Stimulated activated naive CD8-positive, alpha-beta T cell treated with anti-CD3 and anti-CD28 coated beads, Interleukin-15, Interleukin-2, amounts not matched to agents 100 U/mL and 50 U/mL, for 24 hours (primary cell): Measurements from ENCODE around the gene PHF21A.
"Not testable (repeated sequence)": the region's sequence is repeated elsewhere in the genome, so short reads cannot be mapped to it uniquely, and the experiment has no call there.

Source experiments
- ATAC-seq: fragments of 150-1000 bp; cut with Tn5 transposase; one replicate; pipeline ENCODE4 v1.10.0; 2021
- DNase-seq: peaks from one replicate; pipeline ENCODE4 v3.0.0; 2021

PHF21A gene

DNA sequence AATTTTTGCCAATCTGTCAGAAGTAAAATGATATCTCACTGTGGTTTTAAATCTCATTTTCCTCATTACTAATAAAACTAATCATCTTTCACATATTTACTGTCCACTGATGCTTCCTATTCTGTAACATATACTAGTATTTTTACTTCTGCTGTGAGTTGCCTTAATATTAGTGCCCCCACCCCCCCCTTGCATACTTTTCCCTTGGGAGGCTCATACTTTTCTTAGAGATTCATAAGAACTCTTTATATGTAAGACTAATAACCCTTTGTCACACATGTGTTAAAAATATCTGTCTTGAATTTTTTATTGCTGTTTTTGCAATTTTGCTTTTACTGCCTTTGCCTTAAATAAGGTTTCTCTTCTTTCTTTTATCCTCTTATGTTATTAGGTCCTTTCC is 87.2 kb downstream of the PHF21A start:
- ATAC-seq, result no peak

DNA sequence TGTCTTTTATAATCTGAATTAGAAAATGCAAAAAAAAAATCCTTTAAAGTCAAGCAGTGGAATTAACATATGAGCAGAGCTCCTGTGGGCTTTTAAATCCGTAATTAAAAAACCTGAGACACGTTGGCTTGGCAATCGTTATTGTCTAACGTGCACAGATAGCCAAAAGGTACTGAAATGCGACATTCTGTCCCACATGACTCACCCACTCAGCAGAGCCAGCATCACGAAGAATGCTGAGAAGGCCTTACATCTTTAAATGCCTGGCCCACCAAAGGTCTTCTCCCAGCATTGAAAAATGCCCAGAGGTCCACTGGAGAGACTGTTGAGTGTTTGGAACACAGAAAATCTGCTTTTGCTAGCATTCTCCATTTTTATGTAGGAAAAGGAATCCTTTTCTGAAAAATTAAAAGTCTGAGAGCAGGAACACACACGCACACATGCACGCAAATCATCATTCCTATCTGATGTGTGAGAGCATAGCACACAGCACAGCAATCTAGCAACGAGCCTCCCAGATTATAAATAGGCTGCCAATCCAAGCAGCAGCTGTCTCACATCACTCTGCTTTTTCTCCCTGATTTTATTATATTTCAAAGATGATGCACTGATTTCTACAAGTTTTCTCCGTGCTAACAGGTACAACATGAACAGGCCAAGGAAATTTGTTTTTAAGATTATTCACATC is 94.5 kb downstream of the PHF21A start:
- no peak for DNase-seq
- no peak for ATAC-seq

More for the DNA sequence above, 87.2 kb downstream of the PHF21A start:
- DNase-seq, result no peak

DNA sequence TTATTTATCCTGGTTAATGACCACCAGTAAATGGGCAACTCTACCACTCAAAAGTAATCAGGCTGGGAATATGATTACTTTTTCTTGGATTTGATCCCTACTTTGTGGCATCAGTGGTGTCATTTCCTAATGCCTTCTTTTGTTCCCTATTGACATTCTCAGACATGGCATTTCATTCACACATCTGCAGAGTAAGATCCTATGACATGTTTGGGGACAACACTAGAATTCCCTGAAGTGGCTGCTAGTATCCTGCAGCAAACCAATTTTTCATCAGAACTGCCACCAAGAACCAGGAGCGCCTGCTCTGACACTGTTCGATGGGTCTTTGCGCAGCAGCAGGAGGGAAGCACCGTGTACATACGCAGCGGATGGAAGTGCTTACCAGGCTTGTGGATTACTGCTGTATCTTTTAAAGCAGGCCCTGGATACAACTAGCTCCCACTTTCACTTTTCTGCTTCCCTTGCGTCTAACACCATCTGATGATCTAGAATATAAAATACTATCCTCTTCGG is 101.1 kb downstream of the PHF21A start:
- no peak for ATAC-seq

DNA sequence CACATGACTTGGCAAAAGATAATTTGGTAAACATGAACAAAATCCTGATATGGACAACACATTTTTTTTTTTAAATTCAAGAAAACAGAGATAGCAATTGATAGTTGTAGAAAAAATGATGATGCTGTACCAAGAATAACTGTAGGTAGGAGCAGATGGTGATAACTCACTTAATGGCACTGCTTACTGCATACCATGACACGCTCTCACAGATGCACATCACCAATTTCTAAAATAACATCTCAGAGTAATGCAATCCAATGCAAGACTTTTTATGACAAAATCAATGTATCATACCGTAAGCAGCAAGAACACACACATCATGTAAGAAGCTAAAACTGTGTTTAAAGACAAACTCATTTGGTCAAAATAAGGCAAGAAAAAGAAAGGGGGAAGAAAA is 102.6 kb downstream of the PHF21A start:
- no peak for ATAC-seq
- no peak for DNase-seq

More for the DNA sequence above, 101.1 kb downstream of the PHF21A start:
- no peak for DNase-seq

DNA sequence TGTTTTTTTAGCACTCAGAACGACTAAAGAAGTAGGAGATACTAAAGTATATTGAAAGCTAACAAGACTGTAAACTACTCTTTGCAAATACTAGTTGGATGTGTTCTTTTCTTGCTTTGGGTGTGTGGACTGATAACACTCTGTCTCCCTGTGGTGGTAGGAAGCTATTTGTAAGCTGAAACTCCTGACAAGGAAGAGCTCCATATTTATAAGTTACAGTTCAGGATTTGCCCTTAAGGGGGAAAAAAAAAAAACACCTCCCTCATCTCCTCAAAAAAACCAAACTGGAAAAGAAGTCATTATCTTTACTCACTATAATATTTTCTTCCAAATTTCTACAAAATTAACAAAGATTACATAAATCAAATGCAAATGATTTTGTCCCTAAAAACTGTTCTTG is 103.9 kb downstream of the PHF21A start:
- ATAC-seq, result no peak
- DNase-seq, result no peak

DNA sequence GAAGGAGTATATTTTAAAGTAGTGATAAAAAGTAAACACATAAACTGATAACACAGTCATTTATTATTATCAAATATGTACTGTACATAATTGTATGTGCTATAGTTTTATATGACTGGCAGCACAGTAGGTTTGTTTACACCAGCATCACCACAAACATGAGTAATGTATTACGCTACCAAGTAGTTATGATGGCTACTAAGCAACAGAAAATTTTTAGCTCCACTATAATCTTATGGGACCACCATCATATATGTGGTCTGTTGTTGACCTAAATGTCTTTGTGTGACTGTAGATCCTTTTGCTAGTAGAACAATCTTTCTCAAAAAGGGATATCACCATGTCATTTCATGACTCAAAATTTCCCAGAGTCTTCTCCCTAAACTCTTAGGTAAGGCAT is 105.3 kb downstream of the PHF21A start:
- ATAC-seq, result no peak
- no peak for DNase-seq

DNA sequence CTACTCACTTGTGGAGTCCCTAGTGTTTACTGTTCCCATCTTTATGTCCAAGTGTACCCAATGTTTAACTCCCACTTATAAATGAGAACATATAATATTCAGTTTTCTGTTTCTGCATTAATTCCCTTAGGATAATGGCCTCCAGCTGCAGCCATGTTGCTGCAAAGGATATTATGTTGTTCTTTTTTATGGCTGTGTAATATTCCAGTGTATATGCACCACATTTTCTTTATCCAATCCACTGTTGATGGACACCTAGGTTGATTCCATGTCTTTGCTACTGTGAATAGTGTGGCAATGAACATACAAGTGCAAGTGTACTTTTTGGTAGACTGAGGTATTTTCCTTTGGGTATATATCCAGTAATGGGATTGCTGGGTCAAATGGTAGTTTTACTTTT is 107.1 kb downstream of the PHF21A start:
- DNase-seq, ATAC-seq: not testable (repeated sequence)

DNA sequence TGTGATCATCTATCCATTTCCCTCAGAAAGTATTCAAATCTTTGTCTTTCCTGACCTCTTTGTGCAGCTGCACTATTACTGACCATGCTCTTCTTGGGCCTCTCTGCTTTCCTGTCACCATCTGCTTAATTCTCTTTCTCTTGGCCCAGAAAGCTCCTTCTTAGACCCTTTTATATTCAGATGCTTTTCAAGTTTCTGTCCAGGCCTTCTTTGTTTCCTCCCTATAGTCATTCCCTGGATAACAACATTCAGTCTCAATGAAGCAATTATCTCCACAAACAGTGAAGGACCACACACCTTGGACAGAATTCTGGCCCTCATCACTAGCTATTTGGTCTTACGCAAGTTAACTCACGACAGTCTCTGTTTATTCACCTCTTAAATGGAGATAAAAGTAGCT is 109.1 kb downstream of the PHF21A start:
- DNase-seq, result no peak
- no peak for ATAC-seq

DNA sequence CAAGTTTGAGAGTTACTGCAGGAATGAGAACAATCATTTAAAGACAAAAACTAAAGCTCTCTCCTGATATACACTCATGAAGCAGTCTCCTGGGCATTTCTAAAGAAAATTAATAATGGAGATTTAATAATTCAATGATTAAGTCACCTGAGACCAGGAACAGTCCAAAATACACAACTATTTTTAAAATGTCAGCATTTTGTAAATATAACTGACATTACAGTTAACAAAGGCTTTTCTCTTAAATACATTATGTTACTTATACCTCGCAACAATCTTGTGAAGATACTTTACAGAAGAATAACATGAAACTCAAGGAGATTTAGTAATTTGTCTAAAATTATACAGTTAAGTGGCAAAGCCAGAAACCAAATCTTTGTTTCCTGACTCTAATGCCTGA is 111.2 kb downstream of the PHF21A start:
- no peak for DNase-seq
- ATAC-seq, result no peak

DNA sequence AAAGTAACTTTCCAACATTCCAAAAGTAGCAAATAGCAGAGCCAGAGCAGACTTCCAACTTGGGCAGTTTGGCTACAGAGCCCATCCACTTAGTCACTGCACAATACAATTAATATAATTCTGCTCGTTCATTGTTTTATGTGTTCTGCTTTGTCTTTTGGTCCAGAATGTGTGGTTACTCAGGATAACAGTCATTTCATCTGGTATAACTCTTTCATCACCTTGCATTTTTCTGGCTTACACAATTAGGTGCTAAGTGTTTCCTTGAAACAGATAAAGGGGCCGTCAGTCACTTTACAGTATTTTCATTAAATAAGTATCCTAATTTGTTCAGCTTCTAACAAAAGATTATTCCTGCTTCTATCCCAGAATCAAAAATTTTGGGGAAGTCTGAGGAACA is 111.6 kb downstream of the PHF21A start:
- DNase-seq, result no peak

DNA sequence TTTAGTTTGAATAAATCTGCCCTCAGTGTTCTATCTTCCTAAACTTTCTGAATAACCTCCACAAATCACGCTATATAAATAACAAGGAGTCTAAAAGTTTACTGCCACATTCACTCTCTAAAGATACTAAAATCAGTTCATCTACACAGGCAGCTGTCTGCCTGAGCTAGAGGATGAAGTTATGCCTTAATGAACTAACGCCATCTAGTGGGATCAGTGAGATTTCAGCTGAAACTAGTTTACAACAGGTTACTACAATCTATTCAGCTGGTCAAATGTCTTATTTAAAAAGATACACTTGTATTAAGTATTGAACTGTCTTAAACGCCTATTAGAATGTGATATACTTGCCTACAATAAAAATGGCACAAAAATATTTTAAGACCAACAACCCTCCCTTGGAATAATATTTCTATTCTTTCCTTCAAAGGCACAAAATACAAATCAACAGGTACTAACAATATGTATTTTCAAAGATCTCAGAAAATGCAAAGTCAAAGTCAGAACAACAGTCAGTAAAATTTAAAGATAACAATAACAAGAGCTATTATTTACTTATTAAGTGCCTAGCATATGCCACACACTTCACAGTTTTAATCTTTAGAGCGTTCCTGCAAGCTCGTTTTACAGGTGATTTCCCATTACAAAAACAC is 114.7 kb downstream of the PHF21A start:
- DNase-seq (no peak), ATAC-seq (peak; percentile 57)

More for the DNA sequence above, 111.6 kb downstream of the PHF21A start:
- ATAC-seq, result no peak

DNA sequence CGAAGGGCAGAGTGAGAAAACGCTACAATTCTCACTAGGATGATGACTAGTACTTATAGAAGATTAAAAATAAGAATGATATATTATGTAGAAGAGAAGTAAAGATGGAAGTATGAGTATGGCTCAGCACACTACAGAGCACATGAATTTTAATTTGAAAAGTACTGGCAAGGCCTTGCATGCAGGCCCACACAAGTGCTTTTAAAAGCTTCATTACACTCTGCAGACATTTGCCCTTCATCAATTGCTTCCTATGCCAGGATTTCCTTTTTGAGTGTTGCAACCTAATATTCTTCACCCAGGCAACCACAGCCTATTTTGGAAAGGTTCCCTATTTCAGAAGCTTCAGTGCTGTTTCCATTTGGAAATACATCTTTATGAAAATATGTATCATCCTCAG is 117.7 kb downstream of the PHF21A start:
- DNase-seq, result no peak

DNA sequence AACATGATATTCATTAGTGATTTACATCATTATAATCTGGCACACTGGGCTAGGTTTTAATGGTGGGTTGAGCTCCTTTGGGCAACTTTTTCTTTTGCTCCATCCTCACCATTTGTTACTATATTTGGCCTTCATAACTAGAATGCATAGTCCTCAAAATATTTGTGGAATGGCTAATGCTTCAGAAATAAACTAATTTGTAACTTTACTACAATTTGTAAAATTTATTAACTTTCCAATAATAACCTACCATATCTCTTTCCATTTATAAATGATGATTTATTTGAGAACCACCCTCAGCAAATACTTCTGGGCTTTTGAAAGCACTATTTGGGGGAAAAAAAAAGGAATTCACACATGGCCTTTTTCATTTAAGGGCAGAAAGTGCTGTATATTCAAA is 119.1 kb downstream of the PHF21A start:
- no peak for ATAC-seq

More for the DNA sequence above, 117.7 kb downstream of the PHF21A start:
- ATAC-seq, result no peak

DNA sequence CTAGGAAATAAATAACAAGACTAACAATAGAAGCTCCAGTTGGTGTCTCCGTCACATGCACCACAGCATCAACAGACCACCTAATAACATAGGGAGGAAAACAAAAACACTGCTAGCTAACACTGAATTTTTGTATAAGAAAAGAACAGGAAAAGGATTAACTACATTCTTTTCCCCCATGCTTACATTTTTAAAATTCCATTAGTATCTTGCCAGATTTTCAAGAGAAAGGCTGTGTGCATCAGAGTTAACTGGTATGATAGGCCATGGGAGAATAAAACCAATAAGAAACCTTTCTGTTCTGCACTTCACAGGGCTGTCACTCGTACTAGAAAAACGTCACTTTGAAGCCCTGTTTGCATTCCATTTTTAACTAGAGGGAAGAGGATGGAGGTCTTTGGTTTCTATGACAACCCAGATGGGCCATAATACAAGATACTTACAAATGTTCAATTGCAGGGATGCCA is 119.8 kb downstream of the PHF21A start:
- ATAC-seq, result no peak
- DNase-seq, result no peak

More for the DNA sequence above, 119.1 kb downstream of the PHF21A start:
- no peak for DNase-seq

DNA sequence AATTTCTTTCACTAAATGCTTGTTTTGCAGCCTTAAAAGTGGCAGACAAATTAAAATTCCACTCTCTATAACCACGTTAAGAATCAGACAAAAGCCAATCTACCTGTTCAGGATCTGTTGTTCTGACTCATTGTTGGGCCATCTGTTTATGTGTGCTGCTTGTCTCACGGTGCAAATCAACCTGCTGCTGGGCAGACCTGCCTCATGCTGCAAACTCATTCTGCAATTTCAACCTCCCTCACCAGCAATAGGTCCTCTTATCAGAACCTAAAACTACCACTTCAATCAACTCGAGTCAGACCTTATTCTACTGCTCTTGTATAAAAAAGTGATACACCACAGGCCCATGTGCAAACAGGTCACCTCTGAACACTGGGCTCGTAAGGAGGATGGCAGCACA is 123.7 kb downstream of the PHF21A start:
- no peak for ATAC-seq
- no peak for DNase-seq

DNA sequence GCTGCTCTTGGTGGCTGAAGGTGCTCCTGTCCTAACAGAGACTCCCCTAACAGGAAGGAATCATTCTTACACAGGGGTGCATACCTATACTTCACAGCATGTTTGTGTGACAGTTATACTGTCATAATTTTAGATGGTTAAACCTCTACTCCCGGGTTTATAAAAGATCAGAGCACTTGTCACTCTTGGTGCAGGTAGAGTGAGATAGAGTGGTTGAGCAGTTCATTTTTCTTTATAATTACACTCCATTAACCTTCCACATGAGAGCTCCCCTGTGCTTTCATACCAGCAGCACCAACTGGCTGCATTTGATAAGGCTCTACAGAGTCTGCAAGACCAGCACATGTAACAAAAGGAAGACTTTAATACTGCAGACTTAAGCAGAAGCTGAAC is 125.9 kb downstream of the PHF21A start:
- DNase-seq (no peak), ATAC-seq (no peak)

DNA sequence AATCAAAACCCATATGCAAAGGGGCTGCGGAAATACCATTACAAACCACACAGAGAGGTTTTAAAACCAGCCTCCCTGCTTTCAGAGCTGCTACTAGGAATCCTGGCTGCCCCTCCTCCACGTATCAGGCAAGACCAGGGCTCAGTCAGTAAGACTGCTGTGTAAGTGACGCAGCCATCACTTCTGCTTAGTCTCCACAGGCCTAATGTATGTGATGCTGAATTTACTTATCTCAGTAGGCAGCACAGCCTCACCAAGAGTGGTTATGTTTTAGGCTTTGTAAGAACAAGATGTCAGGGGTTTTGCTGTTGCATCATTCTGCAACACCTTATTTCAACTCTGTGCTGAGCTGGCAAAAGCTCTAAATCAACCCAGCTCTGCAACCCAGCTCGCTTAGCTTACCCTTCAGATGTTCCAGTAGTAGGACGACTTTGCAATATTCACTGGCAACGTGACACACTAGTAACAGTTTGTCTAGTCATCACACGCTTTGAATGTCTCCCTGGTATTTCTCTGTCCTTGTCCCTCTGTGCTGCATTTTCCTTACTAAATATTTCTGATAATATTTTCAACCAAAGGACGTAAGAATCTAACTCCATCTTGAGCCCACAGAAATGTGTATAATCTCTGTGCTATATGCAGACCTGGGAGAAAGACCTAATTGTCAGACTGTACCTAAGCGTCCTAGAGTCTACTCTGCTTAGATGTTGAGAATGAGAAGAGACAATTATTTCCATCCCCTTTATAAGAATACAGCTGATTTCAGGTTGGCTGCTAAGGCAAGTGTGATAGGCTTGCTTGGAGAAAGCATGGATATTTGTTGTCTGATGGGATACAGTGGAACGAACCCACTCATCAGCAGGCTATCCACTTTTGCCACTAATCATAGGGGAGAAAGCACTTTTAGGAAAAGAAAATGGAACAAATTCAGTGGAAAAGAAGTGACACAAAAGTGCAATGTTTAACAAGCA is 126.6 kb downstream of the PHF21A start:
- ATAC-seq, result no peak
- DNase-seq, result no peak

DNA sequence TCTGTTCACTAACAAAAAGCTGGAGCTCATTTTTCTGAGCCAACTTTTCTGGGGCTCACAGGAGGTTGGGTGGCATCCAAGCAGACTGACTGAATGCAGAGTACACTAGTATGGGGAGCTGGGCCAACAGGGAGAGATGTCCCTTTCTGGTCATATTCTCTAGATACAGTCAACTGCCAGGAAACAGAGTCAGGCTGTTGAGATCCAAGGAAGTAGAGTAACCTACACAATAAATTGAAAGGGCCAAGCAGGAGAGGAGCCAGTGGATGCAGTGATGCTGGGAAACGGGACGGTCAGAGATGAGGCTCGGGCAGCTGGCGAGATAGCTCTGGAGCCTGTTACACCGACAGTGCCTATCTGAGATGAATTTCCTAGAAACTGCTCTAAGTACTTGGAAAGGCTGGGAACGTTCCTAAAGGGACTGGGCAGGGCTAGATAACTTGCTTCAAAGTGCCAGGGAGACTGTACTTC is 127.7 kb downstream of the PHF21A start:
- DNase-seq, result no peak
- ATAC-seq, result no peak

DNA sequence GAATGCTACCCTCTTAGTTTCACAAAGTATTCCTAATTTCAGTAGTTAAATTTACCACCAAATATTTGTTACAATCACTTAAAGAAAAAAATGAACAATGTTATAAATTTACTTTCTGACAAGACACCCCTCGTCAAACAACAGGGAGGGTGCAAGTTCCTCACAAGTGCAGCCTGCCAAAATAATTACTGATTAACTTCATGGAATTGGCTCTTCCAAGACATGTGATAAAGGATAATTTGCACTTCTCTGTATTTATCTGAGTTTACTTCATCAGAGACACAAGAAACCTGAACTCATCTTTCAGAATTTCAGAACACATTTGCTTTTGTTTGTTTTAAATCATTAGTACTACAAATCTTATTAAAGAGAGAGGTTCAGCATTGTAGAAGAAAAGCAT is 132.3 kb downstream of the PHF21A start:
- DNase-seq (no peak), ATAC-seq (no peak)

DNA sequence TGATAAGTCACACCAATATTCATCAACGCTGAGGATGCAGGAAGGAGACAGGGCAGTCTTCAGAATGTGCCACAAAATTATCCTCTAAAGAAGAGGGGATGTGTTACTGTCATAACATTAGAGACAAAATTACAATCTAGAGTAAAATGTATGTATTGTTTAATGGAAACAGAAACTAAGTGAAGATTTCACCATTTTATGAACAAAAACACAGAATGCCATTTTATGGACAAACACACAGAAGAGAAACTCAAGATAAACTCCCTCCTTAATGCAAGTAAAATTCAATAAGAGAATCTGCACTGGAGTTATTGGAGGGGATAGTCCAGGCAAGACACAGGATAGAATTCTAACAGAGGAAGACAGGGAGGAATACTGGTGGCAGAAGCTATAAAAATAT is 136.0 kb downstream of the PHF21A start:
- no peak for DNase-seq
- ATAC-seq, result no peak

DNA sequence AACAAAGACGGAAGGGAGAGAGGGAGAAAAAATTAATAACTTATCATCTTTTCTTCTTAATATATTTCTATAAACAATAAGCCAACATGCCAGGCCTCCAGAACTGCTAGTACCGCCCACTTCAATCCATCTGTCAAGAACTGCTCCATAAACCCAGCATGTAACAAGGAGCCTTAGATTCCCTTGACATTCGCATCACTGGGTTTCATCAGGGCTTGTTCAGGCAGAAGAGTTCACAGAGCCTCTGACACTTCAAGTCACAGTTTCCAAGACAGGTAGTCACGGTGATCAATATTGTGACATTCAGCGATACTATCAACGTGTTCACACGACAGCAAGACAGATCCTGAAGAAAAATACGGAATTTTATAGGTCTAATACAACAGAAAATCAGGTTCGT is 137.1 kb downstream of the PHF21A start:
- DNase-seq, result no peak
- ATAC-seq, result no peak

DNA sequence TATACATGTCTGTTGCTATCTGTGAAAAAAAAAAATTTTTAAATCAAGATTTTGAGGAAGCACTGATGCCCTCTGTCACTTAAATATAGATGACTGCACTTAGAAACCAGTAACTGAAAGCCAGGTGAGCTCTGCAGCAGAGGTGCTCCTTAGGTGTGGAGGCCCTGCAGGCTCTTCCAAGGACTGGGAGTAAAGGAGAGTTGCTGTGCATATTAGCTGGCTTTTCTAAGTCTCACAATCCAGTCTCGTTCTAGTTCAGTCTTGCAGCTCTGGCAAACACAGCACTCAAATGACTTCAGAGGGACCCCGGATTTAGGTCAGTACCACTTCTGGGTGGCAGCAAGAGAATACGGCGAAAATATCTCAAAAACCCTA is 137.8 kb downstream of the PHF21A start:
- no peak for DNase-seq
- no peak for ATAC-seq
